K562 (cell line): ENCODE data around the gene LCLAT1. TPM values are rescaled to one million over a fixed set of nuclear protein-coding genes. Genes with fewer than 3 reads are reported as not detected.

Experiments
- ATAC-seq: fragments of 200-7000 bp; cut with Tn5 transposase; 3 replicates; pipeline ENCODE4 v1.9.1; 2020; ENCODE audit warnings: moderate library complexity
- BruUV-seq: library from RNA; stranded (reverse); fragments of 400-500 nt; replicated peaks from 2 replicates; lab custom pipeline; 2021; lab: Mats Ljungman, UMichigan
- CTCF ChIA-PET: fragments of 300-600 bp; formaldehyde crosslinking; extraction: SDS; loops from one replicate; lab custom pipeline; 2021; ENCODE audit warnings: low intra/inter-chr PET ratio; lab: Yijun Ruan, JAX
- POLR2A ChIA-PET: fragments of 300-600, 350-650 bp; sonication (Branson Sonifier 250); formaldehyde crosslinking; extraction: SDS; loops from one replicate; lab custom pipeline; 2021; ENCODE audit warnings: antibody characterized with exemption, inconsistent platforms; lab: Yijun Ruan, JAX
- DNase-seq, 4 experiments: peaks; one replicate each; pipeline versions ENCODE4 v3.0.0 to v3.0.0-alpha.2; 2011 to 2018; ENCODE audit warnings: low spot score in 3 of 4, mixed read lengths in 3 of 4; ENCODE audit errors: extremely low read depth in 1 of 4
- FAIRE-seq: peaks from 2 replicates; lab custom pipeline; 2011; peaks lifted over from hg19 to GRCh38; lab: Jason Lieb, UNC
- H2AFZ ChIP-seq: 2 replicates; pipeline ENCODE4 v1.6.0; 2011; ENCODE audit warnings: low read depth, low read length, control low read depth, inconsistent platforms
- H3K27ac ChIP-seq: fragments of 200-600 bp; 3 replicates; pipeline ENCODE4 v1.8.0; 2011; ENCODE audit warnings: low read depth, mild to moderate bottlenecking, control low read depth, inconsistent platforms, low read length, moderate library complexity, mixed read lengths; ENCODE audit errors: extremely low read depth
- H3K27me3 ChIP-seq, 2 experiments: fragments of 300-600 bp in 1 of 2; 2 replicates in 1 of 2; 3 replicates in 1 of 2; pipeline versions ENCODE4 v1.6.0 to v1.8.0; 2011; ENCODE audit warnings: inconsistent platforms in 2 of 2, low read length in 2 of 2, mild to moderate bottlenecking in 1 of 2, mixed read lengths in 1 of 2, moderate library complexity in 1 of 2; ENCODE audit not compliant: control insufficient read depth in 2 of 2, insufficient read depth in 2 of 2
- H3K36me3 ChIP-seq: fragments of 300-600 bp; 3 replicates; pipeline ENCODE4 v1.8.0; 2011; ENCODE audit warnings: mild to moderate bottlenecking, low read length, inconsistent platforms; ENCODE audit not compliant: control insufficient read depth, insufficient read depth
- H3K4me1 ChIP-seq, 2 experiments: fragments of 200-600 bp in 1 of 2; replicated peaks in 1 of 2; 2 replicates in 1 of 2; 3 replicates in 1 of 2; pipeline versions ENCODE4 v1.5.1 to v1.8.0; 2011; ENCODE audit warnings: inconsistent platforms in 2 of 2, low read length in 2 of 2, mild to moderate bottlenecking in 1 of 2, mixed read lengths in 1 of 2, moderate library complexity in 1 of 2; ENCODE audit not compliant: control insufficient read depth in 2 of 2, insufficient read depth in 2 of 2
- H3K4me2 ChIP-seq: 2 replicates; pipeline ENCODE4 v1.6.1; 2011; ENCODE audit warnings: low read length, control low read depth, inconsistent platforms, mixed read lengths; ENCODE audit not compliant: insufficient read depth
- H3K4me3 ChIP-seq: fragments of 200-600 bp; sonication (generic), shearing (Covaris generic); 2 replicates; pipeline ENCODE4 v1.5.1; 2016; ENCODE audit warnings: control low read depth, inconsistent platforms
- H3K79me2 ChIP-seq: fragments of 200-600 bp; 3 replicates; pipeline ENCODE4 v1.8.0; 2011; ENCODE audit warnings: low read length, inconsistent platforms; ENCODE audit not compliant: control insufficient read depth, insufficient read depth
- H3K9ac ChIP-seq, 2 experiments: 2 replicates each; pipeline versions ENCODE4 v1.6.0 to v1.6.1; 2011; ENCODE audit warnings: low read depth in 2 of 2, low read length in 2 of 2, control low read depth in 1 of 2, inconsistent platforms in 1 of 2, mild to moderate bottlenecking in 1 of 2, mixed read lengths in 1 of 2; ENCODE audit not compliant: insufficient read depth in 1 of 2
- H3K9me1 ChIP-seq: one replicate; pipeline ENCODE4 v1.6.0; 2011; ENCODE audit warnings: inconsistent platforms, mild to moderate bottlenecking, low read length, moderate library complexity; ENCODE audit not compliant: control insufficient read depth, insufficient read depth
- H3K9me3 ChIP-seq: replicated peaks from 2 replicates; pipeline ENCODE4 v1.5.1; 2011; ENCODE audit warnings: low read depth, low read length, inconsistent platforms; ENCODE audit not compliant: control insufficient read depth, insufficient read depth
- H4K20me1 ChIP-seq: replicated peaks from 2 replicates; pipeline ENCODE4 v1.6.1; 2011; ENCODE audit warnings: low read length, inconsistent platforms, mixed read lengths; ENCODE audit not compliant: control insufficient read depth, insufficient read depth
- JUND ChIP-seq, 2 experiments: IDR thresholded peaks; 2 replicates in 1 of 2; 3 replicates in 1 of 2; pipeline ENCODE4 v1.6.1; 2011; ENCODE audit warnings: borderline replicate concordance in 2 of 2, low read depth in 2 of 2, low read length in 2 of 2, improper control_type of control experiment in 1 of 2, missing biosample characterization in 1 of 2, missing genetic modification characterization in 1 of 2, missing genetic modification reagents in 1 of 2
- NRF1 ChIP-seq, 2 experiments: fragments of 450-650 bp; IDR thresholded peaks in 1 of 2; conservative IDR thresholded peaks in 1 of 2; 2 replicates each; pipeline ENCODE4 v1.6.1; 2014; ENCODE audit warnings: mild to moderate bottlenecking in 2 of 2
- RAD21 ChIP-seq, 2 experiments: fragments of 250-450 bp in 1 of 2; fragments of 450-650 bp in 1 of 2; sonication (Bioruptor Pico) in 1 of 2; formaldehyde crosslinking in 1 of 2; IDR thresholded peaks in 1 of 2; conservative IDR thresholded peaks in 1 of 2; 2 replicates each; pipeline versions ENCODE4 v1.4.0 to v1.8.0; 2020 to 2022; ENCODE audit warnings: mild to moderate bottlenecking in 2 of 2, moderate library complexity in 1 of 2
- RBM25 ChIP-seq: fragments of 200-400 bp; formaldehyde crosslinking; IDR thresholded peaks from 2 replicates; pipeline ENCODE4 v1.6.1; 2018; ENCODE audit warnings: low read length, low read depth, moderate library complexity; ENCODE audit not compliant: severe bottlenecking
- ZNF239 ChIP-seq: fragments of 250-450 bp; sonication (Bioruptor Pico); IDR thresholded peaks from 2 replicates; pipeline ENCODE4 v1.4.0; 2020; ENCODE audit warnings: mild to moderate bottlenecking
- ZNF444 ChIP-seq: fragments of 250-450 bp; sonication (Bioruptor Pico); IDR thresholded peaks from 2 replicates; pipeline ENCODE4 v1.4.0; 2020; ENCODE audit warnings: mild to moderate bottlenecking, moderate library complexity
- WGBS: fragments of 100-300 bp; shearing (Covaris generic); methylation state at CpG from one replicate; pipeline ENCODE4 v1.1.6; 2016; ENCODE audit warnings: low coverage, mixed read lengths; ENCODE audit not compliant: insufficient coverage; ENCODE audit errors: missing lambda C conversion rate; 5-methylcytosine and 5-hydroxymethylcytosine counted together
- in situ Hi-C: fragments of 300-500 bp; cut with MboI; formaldehyde crosslinking; loops from 4 replicates; pipeline ENCODE4 v1.15.0; 2018; ENCODE audit warnings: inconsistent platforms, mixed read lengths
- intact Hi-C: fragments of 100-400 bp; cut with micrococcal nuclease; formaldehyde crosslinking; loops from 2 replicates; pipeline ENCODE4 v1.14.2; 2022
- polyA plus RNA-seq, 8 experiments: library from polyadenylated mRNA; depleted of rRNA in 4 of 8; stranded (reverse) in 5 of 8; unstranded in 3 of 8; fragments of >200 nt; fragmentation: Nextera tagmentation in 2 of 8; fragmentation: Illumina TruSeq in 1 of 8; extraction: Ambion mirVana in 2 of 8; extraction: Trizol in 1 of 8; gene quantifications; 2 replicates each; pipeline versions ENCODE4 v1.2.1 to v1.2.3, GENCODE V29; 2011 to 2014; ENCODE audit warnings: inconsistent platforms in 1 of 8, missing spikeins in 1 of 8
- total RNA-seq, 7 experiments: library from RNA; depleted of rRNA in 6 of 7; stranded (reverse); fragments of >200 nt in 6 of 7; fragmentation: Illumina TruSeq in 2 of 7; extraction: Trizol in 2 of 7; gene quantifications; 2 replicates each; pipeline versions ENCODE4 v1.2.1 to v1.2.3, GENCODE V29; 2011 to 2021; ENCODE audit warnings: low replicate concordance in 1 of 7
- TF ChIP-seq, protein P1 (sequence below): fragments of 200-800 bp; sonication (Bioruptor generic); IDR thresholded peaks from 2 replicates; pipeline ENCODE4 v1.6.1; 2017; ENCODE audit warnings: missing genetic modification characterization, missing compliant biosample characterization

The LCLAT1 gene
- total and polyA plus RNA-seq, 9 of the 15 experiments (the other 6 are each of a cell fraction or from before 2014, with no cell fraction given) = 8.9 to 63.3 (median 25.4) TPM

DNA sequence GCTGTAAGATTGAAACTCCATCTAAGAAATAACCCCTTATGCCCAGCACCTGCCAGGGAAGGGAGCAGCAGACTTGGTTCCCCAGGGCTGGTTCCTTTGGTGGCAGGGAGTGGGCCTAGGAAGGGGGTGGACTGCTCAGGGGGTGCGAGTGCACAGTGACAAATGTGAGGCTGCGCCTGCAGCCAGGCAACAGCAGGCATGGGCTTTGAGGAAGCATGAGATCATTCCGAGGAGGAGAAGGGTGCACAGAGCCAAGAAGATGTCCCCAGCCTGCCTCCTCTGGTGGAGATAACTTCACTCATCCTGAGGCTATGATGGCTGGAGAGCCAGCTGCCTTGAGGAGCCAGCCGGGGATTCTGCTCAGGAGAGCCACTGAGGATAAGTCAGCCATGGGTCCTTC is 202.2 kb downstream of the LCLAT1 start:
- ChIA-PET POLR2A (interaction anchor here (0.5 to 1.1 kb wide), 2 partner anchors 12 to 37 kb away, joined by 4 to 8 read pairs; no protein-coding TSS in a partner anchor), CTCF (no interaction called here)
- FAIRE-seq = no peak
- TF ChIP-seq JUND (IDR thresholded peaks at IDR 0.05; ENCODE audit: borderline replicate concordance, low read depth, low read length) = 0 out of 2 replicates have a peak, but pooled peaks have one; percentile 8
- TF ChIP-seq JUND (tag; IDR thresholded peaks at IDR 0.05; ENCODE audit: borderline replicate concordance, low read depth, low read length) = no peak
- TF ChIP-seq ZNF444 (CRISPR knock-in tag) = no peak
- no peak for TF ChIP-seq RBM25
- TF ChIP-seq ZNF239 (CRISPR knock-in tag) = no peak
- 0 out of 4 replicates have a peak, but pooled peaks of 1 of the 2 experiments have one; percentile 7 for TF ChIP-seq RAD21 (CRISPR knock-in tag; conservative IDR thresholded peaks at IDR 0.05 in 1 of 2, IDR thresholded peaks at IDR 0.05 in 1 of 2)
- TF ChIP-seq, protein P1, sequence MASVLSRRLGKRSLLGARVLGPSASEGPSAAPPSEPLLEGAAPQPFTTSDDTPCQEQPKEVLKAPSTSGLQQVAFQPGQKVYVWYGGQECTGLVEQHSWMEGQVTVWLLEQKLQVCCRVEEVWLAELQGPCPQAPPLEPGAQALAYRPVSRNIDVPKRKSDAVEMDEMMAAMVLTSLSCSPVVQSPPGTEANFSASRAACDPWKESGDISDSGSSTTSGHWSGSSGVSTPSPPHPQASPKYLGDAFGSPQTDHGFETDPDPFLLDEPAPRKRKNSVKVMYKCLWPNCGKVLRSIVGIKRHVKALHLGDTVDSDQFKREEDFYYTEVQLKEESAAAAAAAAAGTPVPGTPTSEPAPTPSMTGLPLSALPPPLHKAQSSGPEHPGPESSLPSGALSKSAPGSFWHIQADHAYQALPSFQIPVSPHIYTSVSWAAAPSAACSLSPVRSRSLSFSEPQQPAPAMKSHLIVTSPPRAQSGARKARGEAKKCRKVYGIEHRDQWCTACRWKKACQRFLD (CRISPR knock-in tag) = no peak
- TF ChIP-seq NRF1 (conservative IDR thresholded peaks at IDR 0.05 in 1 of 2, IDR thresholded peaks at IDR 0.05 in 1 of 2) = 0 out of 4 replicates have a peak, but pooled peaks of 1 of the 2 experiments have one; percentile 11
- in situ Hi-C loops (no loop called here), intact Hi-C loops (no loop called here)
- Histone ChIP-seq H3K9me1 (no peaks in the 10 kb centered on the region), H3K79me2 (no peaks in the 10 kb centered on the region), H3K27me3 (peaks cover 2 to 24% of the 10 kb centered on the region in 2 experiments; a peak in 3 of 5 replicates), H3K27ac (no peak overlapping the region), H4K20me1 (no peaks in the 10 kb centered on the region), H3K4me2 (no peak overlapping the region), H3K9ac (no peak overlapping the region), H3K4me1 (no peaks in the 10 kb centered on the region), H2AFZ (no peak overlapping the region), H3K9me3 (no peaks in the 10 kb centered on the region), H3K36me3 (no peaks in the 10 kb centered on the region), H3K4me3 (no peak overlapping the region)
- no peak for DNase-seq
- BruUV-seq = no TSS peak
- peak; percentile 60; the same call in 1 of the 3 replicates for ATAC-seq
- 2% methylated on average over 4 of the region's 4 CpGs for WGBS
